Activated T-cell treated with anti-CD3 and anti-CD28 coated beads for 24 hours (primary cell): Measurements from ENCODE around the gene PDE3A.
"Not testable (repeated sequence)": the region's sequence is repeated elsewhere in the genome, so short reads cannot be mapped to it uniquely, and the experiment has no call there.

Source experiments
- DNase-seq: peaks from one replicate; pipeline ENCODE4 v3.0.0-alpha.2; 2020; ENCODE audit warnings: low read depth

Gene PDE3A

GRCh38 chr12:20604408-20605067, 236.2 kb downstream of the PDE3A start:
- DNase-seq, result no peak

- not testable (repeated sequence) for DNase-seq
These were observed 246.7 kb downstream of the PDE3A start for GRCh38 chr12:20615020-20615419.

GRCh38 chr12:20616093-20616492, 247.8 kb downstream of the PDE3A start:
- DNase-seq, result no peak

GRCh38 chr12:20620261-20620660, 251.9 kb downstream of the PDE3A start:
- no peak for DNase-seq

- no peak for DNase-seq
These were observed 256.4 kb downstream of the PDE3A start for GRCh38 chr12:20624718-20625117.

- no peak for DNase-seq
These were observed 257.2 kb downstream of the PDE3A start for GRCh38 chr12:20625531-20625930.

- DNase-seq, result no peak
These were observed 258.8 kb downstream of the PDE3A start for GRCh38 chr12:20627001-20627588.

GRCh38 chr12:20628226-20628787, 260.0 kb downstream of the PDE3A start:
- no peak for DNase-seq

GRCh38 chr12:20628999-20629398, 260.7 kb downstream of the PDE3A start:
- DNase-seq, result no peak

- DNase-seq, result no peak
These were observed 261.2 kb downstream of the PDE3A start for GRCh38 chr12:20629414-20630156.

GRCh38 chr12:20631711-20632110, 263.4 kb downstream of the PDE3A start:
- DNase-seq, result no peak

GRCh38 chr12:20641106-20641505, 272.8 kb downstream of the PDE3A start:
- DNase-seq, result no peak

- no peak for DNase-seq
These were observed 275.5 kb downstream of the PDE3A start for GRCh38 chr12:20643822-20644221.

GRCh38 chr12:20646239-20646827, 278.0 kb downstream of the PDE3A start:
- DNase-seq, result no peak

GRCh38 chr12:20653871-20654270, 285.5 kb downstream of the PDE3A start:
- no peak for DNase-seq

- no peak for DNase-seq
These were observed 288.3 kb downstream of the PDE3A start for GRCh38 chr12:20656600-20656999.

GRCh38 chr12:20657496-20657895, 289.2 kb downstream of the PDE3A start:
- DNase-seq, result no peak

- DNase-seq, result no peak
These were observed 313.0 kb downstream of the PDE3A start for GRCh38 chr12:20681334-20681733.

GRCh38 chr12:20695232-20695631, 326.9 kb downstream of the PDE3A start, which contains the start of gene SLCO1C1:
Gene SLCO1C1 (plus strand): TSS chr12:20695332. CDS start chr12:20699577, 4,245 bp downstream.
- no peak for DNase-seq

- no peak for DNase-seq
These were observed 328.0 kb downstream of the PDE3A start for GRCh38 chr12:20696181-20696905.

GRCh38 chr12:20701106-20701505, 332.8 kb downstream of the PDE3A start:
- DNase-seq, result no peak

- no peak for DNase-seq
These were observed 336.5 kb downstream of the PDE3A start for GRCh38 chr12:20704860-20705259.
